ENCODE measurements around the gene CDK1.
"Not testable (repeated sequence)": the region's sequence is repeated elsewhere in the genome, so short reads cannot be mapped to it uniquely, and the experiment has no call there.

CDK1 gene

GRCh38 chr10:60818134-60818770 is 40.0 kb downstream of the CDK1 start:
- no peak for DNase-seq

- no peak for DNase-seq
Measured at GRCh38 chr10:60819271-60819670, 41.0 kb downstream of the CDK1 start.

- no peak for DNase-seq
Measured at GRCh38 chr10:60820093-60820754, 41.9 kb downstream of the CDK1 start.

- no peak for DNase-seq
Measured at GRCh38 chr10:60821656-60822055, 43.4 kb downstream of the CDK1 start.

- DNase-seq = no peak
Measured at GRCh38 chr10:60822809-60823208, 44.5 kb downstream of the CDK1 start.

- no peak for DNase-seq
Measured at GRCh38 chr10:60823324-60823723, 45.0 kb downstream of the CDK1 start.

GRCh38 chr10:60825520-60825919 is 47.2 kb downstream of the CDK1 start:
- no peak for DNase-seq

- no peak for DNase-seq
Measured at GRCh38 chr10:60827791-60828488, 49.7 kb downstream of the CDK1 start.

- DNase-seq = no peak
Measured at GRCh38 chr10:60828489-60828852, 50.2 kb downstream of the CDK1 start.

GRCh38 chr10:60832136-60832535 is 53.9 kb downstream of the CDK1 start:
- not testable (repeated sequence) for DNase-seq

- DNase-seq = no peak
Measured at GRCh38 chr10:60834401-60834800, 56.1 kb downstream of the CDK1 start.

GRCh38 chr10:60835049-60835448 is 56.8 kb downstream of the CDK1 start:
- no peak for DNase-seq

- DNase-seq = not testable (repeated sequence)
Measured at GRCh38 chr10:60841227-60841626, 62.9 kb downstream of the CDK1 start.

- no peak for DNase-seq
Measured at GRCh38 chr10:60842694-60843093, 64.4 kb downstream of the CDK1 start.
